HL-60 (cell line): Measurements from ENCODE around the gene STAC2.

ENCODE experiments used
- DNase-seq, 2 experiments: peaks; one replicate each; pipeline ENCODE4 v3.0.0-alpha.2; 2010 to 2020; ENCODE audit warnings: low read depth in 1 of 2, low spot score in 1 of 2
- H3K27ac ChIP-seq: fragments of 250-450 bp; sonication (Bioruptor Pico); replicated peaks from 2 replicates; pipeline ENCODE4 v1.5.1; 2020; ENCODE audit warnings: mild to moderate bottlenecking, moderate library complexity
- H3K27me3 ChIP-seq: fragments of 250-450 bp; sonication (Bioruptor Pico); 2 replicates; pipeline ENCODE4 v1.5.1; 2021; ENCODE audit warnings: mild to moderate bottlenecking, moderate library complexity; ENCODE audit not compliant: insufficient read depth, poor library complexity, severe bottlenecking
- H3K4me3 ChIP-seq: replicated peaks from 2 replicates; pipeline ENCODE4 v1.5.1; 2011; ENCODE audit warnings: mild to moderate bottlenecking, control low read depth, low read length; ENCODE audit not compliant: insufficient read depth
- GABPA ChIP-seq: IDR thresholded peaks from 2 replicates; pipeline ENCODE4 v1.6.1; 2012; ENCODE audit warnings: low read depth
- POLR2AphosphoS5 ChIP-seq: IDR thresholded peaks from 2 replicates; pipeline ENCODE4 v1.6.1; 2012; ENCODE audit warnings: low read depth
- SPI1 ChIP-seq: IDR thresholded peaks from 2 replicates; pipeline ENCODE4 v1.6.1; 2012; ENCODE audit warnings: low read depth, mild to moderate bottlenecking, borderline replicate concordance
- TF ChIP-seq, protein P1 (sequence below): IDR thresholded peaks from one replicate; pipeline ENCODE4 v1.5.1; 2011; ENCODE audit warnings: low read length, control low read depth, inconsistent platforms; ENCODE audit not compliant: insufficient read depth
- TF ChIP-seq, protein P2 (sequence below): IDR thresholded peaks from 2 replicates; pipeline ENCODE4 v1.6.1; 2012; ENCODE audit warnings: low read depth; ENCODE audit not compliant: insufficient replicate concordance

Gene STAC2

DNA sequence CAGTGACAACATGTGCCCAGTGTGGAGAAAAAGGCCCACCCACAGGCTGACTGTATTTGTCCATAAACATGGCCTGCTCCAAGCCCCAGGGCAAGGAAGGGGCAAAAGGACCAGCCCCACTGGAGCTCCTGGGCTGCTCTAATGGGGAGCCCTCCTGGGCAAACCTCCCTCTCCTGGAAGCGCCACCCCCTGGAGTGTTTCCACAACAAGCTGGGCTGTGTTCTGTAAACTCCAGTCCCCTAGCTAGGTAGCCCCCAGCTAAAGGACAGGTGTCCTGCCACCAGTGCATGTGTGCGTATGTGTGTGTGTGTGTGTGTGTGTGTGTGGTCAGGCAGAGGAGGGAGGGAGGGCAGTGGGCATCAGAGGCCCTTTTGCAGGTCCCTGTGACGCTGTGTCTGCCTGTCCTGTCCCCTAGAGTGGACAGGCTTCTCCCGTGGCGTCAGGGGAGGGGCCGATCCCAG, 11.3 kb upstream of the STAC2 start:
- no peak for DNase-seq
- Histone ChIP-seq H3K4me3 (no peak overlapping the region), H3K27me3 (no peaks in the 10 kb centered on the region), H3K27ac (no peak overlapping the region)
- no peak for TF ChIP-seq GABPA
- no peak for TF ChIP-seq POLR2AphosphoS5
- no peak for TF ChIP-seq SPI1
- TF ChIP-seq, protein P1, sequence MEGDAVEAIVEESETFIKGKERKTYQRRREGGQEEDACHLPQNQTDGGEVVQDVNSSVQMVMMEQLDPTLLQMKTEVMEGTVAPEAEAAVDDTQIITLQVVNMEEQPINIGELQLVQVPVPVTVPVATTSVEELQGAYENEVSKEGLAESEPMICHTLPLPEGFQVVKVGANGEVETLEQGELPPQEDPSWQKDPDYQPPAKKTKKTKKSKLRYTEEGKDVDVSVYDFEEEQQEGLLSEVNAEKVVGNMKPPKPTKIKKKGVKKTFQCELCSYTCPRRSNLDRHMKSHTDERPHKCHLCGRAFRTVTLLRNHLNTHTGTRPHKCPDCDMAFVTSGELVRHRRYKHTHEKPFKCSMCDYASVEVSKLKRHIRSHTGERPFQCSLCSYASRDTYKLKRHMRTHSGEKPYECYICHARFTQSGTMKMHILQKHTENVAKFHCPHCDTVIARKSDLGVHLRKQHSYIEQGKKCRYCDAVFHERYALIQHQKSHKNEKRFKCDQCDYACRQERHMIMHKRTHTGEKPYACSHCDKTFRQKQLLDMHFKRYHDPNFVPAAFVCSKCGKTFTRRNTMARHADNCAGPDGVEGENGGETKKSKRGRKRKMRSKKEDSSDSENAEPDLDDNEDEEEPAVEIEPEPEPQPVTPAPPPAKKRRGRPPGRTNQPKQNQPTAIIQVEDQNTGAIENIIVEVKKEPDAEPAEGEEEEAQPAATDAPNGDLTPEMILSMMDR: no peak
- TF ChIP-seq, protein P2, sequence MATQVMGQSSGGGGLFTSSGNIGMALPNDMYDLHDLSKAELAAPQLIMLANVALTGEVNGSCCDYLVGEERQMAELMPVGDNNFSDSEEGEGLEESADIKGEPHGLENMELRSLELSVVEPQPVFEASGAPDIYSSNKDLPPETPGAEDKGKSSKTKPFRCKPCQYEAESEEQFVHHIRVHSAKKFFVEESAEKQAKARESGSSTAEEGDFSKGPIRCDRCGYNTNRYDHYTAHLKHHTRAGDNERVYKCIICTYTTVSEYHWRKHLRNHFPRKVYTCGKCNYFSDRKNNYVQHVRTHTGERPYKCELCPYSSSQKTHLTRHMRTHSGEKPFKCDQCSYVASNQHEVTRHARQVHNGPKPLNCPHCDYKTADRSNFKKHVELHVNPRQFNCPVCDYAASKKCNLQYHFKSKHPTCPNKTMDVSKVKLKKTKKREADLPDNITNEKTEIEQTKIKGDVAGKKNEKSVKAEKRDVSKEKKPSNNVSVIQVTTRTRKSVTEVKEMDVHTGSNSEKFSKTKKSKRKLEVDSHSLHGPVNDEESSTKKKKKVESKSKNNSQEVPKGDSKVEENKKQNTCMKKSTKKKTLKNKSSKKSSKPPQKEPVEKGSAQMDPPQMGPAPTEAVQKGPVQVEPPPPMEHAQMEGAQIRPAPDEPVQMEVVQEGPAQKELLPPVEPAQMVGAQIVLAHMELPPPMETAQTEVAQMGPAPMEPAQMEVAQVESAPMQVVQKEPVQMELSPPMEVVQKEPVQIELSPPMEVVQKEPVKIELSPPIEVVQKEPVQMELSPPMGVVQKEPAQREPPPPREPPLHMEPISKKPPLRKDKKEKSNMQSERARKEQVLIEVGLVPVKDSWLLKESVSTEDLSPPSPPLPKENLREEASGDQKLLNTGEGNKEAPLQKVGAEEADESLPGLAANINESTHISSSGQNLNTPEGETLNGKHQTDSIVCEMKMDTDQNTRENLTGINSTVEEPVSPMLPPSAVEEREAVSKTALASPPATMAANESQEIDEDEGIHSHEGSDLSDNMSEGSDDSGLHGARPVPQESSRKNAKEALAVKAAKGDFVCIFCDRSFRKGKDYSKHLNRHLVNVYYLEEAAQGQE: no peak

- TF ChIP-seq, protein P1: no peak
- TF ChIP-seq POLR2AphosphoS5: no peak
- TF ChIP-seq GABPA: no peak
- TF ChIP-seq, protein P2: no peak
- TF ChIP-seq SPI1: no peak
- DNase-seq: no peak
- H3K27me3 ChIP-seq: no peaks in the 10 kb centered on the region
- H3K4me3 ChIP-seq: no peak overlapping the region
- no peak overlapping the region for H3K27ac ChIP-seq
These were observed 10.7 kb upstream of the STAC2 start for GRCh38 chr17:39236450-39236927.

GRCh38 chr17:39235555-39236449, 10.1 kb upstream of the STAC2 start:
- Histone ChIP-seq H3K27me3 (no peaks in the 10 kb centered on the region), H3K27ac (no peak overlapping the region), H3K4me3 (no peak overlapping the region)
- no peak for TF ChIP-seq GABPA
- TF ChIP-seq, protein P1: peak; percentile 95
- peak in 1 of 2 experiments; percentile 67 for DNase-seq
